ENCODE measurements around the gene POU4F3.

POU4F3 gene

DNA sequence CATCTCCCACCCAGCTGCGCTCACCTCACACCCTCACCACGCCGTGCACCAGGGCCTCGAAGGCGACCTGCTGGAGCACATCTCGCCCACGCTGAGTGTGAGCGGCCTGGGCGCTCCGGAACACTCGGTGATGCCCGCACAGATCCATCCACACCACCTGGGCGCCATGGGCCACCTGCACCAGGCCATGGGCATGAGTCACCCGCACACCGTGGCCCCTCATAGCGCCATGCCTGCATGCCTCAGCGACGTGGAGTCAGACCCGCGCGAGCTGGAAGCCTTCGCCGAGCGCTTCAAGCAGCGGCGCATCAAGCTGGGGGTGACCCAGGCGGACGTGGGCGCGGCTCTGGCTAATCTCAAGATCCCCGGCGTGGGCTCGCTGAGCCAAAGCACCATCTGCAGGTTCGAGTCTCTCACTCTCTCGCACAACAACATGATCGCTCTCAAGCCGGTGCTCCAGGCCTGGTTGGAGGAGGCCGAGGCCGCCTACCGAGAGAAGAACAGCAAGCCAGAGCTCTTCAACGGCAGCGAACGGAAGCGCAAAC lies 1.1 kb downstream of the POU4F3 start:
- DNase-seq: no peak

DNA sequence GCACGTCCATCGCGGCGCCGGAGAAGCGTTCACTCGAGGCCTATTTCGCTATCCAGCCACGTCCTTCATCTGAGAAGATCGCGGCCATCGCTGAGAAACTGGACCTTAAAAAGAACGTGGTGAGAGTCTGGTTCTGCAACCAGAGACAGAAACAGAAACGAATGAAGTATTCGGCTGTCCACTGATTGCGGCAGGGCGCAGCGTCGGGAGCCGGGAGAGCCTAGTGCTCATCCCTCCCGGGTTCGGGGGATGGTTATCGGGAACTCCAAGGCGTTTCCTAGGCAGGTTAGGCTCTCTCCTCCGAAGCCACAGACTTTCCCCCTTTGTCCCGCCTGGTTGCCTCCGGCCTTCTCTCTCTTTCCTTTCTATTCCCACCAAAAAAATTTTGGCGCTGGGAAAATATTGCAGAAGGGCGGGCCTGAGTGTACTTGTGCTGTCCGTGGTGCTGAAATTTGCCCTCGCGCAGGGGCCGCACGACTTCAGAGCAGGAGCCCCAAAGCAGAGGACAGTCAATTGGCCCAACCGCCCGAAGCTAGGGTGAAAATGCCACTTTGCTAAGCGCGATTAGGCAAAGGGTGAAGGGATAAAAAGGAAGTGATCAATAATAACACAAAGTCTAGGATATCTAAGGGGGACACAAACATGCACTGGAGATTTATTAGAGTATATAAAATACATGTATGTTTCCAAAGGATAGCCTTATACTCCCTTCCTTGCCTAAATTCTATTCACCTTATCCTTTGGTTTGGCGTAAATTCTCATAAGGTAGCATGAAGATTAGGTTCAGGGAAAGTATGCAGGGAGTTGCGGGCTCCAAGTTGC lies 1.8 kb downstream of the POU4F3 start:
- DNase-seq: peak in 19 of 51 donors; percentile 0 to 42 (median 8)

DNA sequence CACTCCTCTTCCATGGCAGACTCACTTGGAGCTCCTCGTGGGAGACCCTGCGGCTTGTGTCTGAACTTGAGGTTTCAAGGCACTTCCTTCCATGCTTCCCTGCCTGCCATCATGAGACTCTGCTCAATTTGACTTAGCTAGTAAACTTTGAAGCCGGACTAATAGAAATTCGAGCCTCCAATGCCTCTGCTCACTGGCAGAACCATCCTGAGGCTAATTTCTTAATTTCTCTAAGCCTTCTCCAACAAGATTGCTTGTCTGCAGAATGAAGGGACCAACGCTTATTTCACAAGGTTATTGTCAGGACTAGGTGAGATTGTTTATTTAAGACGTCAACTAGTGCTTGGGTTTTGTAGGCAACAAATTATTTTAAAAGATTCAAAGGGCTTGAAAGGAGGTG lies 3.2 kb downstream of the POU4F3 start:
- no peak for DNase-seq

DNA sequence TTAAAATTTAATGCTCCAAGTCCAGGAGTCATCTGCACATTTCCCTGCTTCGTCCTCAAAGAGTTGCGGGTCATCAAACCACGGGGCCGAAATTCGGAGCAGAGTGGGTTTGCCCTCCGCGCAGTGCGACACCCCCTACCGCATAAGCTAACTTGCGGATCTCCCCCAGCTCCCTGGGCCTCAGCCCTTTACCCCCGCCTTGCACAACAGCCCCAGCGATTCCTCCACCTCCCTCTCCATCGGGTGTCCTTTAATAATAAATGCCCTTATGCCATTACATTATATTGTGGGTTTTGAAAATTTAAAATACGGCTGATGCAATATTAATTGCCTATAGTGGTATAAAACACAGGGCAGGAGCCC lies 3.9 kb downstream of the POU4F3 start:
- no peak for DNase-seq

DNA sequence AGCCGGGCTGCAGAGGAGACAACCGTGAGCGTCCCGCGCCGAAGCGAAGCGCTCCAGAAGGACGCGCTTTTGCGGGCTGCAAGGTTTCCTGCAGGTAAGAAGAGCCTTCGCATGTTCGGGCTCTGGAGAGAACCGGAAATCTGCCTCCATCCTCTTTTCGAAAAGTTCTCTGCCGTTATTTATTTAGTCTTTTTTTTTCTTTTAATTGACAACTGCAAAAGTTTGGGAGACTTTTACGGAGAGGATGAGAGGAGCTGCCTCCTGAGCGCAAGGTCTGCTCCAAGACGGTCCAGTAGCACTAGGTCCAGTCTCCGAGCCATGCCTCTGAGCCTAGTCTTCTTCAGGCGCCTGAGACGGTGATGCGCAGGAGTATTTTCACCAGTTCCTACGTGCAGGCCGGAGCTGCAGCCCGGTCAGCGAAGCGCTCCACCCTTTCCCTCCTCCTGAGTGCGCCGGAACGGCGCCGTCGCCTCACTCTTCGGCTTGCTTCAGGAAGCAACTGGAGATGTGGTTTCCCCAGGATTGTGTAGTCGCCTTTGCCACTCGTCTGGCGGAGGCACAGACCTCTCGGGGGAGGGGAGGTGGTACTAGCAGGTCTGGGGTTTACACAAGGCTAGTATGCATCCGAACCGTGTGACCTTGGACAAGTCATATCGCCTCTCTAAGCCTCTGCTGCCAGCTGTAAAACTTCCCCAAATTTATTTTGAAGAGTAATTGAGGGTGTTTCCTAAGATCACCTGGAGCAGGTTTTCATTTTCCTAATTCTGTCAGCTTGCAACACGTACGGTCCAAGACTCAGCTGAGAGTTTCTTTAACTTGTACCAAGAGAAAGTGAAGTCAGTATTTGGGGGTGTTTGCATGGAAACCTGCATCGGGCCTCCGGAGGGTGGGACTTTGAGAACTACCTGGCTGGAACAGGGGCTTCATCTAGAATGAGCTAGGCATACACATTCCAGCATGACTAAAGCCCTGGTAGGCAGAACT lies 4.5 kb downstream of the POU4F3 start:
- no peak for DNase-seq

DNA sequence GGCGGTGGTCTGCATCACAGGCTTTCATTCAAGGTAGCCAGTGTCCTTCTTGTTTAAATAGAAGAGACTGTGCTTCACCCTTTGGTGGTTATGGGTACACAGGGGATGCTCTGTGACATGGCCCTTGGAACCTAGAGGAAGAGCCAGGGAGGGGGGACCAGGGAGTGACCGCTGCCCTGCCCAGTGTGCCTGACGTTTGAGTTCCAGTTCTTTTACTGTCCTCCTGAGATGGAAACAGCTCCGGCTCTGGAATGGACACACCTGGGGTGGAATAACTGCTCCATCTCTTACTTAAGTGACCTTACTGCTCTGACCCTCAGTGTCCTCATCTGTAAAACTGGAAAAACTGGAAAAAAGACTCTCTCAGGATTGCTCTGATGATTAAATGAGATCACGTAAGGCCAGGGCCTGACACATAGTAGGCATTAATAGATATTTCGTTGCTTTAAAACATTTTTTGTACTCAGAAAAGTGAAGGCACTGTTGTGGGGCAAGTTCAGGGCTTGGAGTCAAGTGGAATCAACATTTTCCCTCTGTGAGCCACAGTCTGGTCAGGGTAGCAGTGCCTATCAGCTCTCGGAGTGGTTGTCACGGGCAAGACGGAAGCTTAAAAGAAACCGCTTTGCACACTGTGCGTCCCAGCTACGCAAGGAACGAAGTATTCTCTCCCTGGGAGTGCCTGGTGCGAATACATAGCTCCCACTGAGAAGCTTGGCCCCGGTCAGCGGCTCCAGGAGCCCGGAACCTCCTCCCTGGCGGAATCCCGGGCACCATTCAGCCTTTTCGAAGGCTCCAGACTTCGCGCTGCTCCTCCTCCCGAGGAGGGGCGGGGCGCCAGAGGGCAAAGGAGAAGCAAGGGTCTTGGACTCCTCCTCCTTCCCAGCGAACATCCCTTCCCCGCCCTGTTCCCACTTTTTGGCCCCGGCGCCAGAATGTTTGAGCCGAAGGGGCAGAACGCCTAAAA lies 5.8 kb downstream of the POU4F3 start:
- no peak for DNase-seq

DNA sequence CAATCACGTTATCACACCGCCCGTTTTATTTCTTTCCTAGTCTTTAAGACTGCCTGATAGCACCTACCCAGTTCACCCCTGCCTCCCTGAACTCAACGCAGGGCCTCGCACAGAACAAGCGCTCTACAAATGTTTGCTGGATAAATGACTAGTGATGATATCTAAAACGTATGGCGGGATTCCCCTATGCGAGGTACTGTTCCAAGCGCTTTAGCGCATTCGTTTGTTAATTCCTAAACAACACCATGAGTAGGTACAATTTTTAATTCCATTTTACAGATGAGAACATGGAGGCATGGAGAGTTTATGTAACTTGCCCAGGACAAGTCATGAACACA lies 6.6 kb downstream of the POU4F3 start:
- no peak for DNase-seq

DNA sequence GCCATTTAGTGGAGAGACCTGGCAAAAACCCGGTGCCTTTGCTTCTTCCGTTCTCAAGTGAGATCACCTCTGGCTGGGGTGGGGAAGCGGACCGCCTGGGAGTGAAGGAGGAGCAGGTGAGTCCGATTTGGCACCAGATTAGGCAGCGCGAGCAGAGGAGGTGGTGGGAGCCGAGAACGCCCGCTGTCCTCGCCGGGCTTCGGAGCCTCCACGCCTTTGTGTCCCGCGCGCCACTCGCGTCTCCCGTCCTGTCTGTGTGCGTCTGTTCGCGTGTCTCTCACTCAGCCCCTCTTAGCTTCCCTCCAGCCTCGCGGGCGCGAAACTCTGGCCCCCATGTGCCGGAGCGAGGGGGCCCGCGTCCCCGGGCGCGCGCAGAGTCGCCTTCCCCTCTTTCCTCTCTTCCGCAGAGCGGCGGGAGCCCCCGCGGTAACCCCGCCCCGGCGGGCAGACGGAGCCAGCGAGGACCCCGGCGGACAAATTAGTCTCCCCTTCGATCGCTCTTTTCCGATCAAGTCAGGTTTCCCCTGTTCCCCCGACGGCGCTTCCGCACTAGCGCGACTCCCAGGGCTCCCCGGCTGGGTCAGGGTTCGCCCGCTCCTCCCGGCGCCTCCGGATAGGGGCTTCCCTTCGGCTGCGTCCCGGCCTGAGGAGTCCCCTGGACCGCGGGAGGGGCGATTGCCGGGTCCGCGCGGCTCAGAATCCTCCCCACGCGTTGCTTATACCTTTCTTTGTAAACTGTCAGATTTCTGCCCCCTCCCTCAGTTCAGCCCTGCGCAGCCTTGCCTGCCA lies 7.1 kb downstream of the POU4F3 start:
- no peak for DNase-seq

DNA sequence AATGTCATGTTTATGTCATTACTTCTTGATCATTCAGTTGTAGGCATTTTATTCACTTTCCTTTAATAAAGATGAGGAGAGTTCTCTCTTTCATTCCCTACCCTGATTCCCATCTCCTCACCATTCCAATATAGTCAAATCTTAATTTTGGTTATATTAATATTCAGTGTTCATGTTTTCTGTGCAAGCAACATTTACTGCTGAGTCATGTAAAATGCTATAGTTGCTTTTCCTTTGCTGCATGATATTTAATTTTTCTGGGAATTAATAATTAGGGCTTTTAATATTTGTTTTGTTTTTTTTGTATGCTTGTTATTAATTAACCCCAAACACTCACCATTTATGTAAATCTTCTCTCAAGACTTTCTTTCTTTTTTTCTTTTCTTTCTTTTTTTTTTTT lies 18.5 kb downstream of the POU4F3 start:
- no peak for DNase-seq

DNA sequence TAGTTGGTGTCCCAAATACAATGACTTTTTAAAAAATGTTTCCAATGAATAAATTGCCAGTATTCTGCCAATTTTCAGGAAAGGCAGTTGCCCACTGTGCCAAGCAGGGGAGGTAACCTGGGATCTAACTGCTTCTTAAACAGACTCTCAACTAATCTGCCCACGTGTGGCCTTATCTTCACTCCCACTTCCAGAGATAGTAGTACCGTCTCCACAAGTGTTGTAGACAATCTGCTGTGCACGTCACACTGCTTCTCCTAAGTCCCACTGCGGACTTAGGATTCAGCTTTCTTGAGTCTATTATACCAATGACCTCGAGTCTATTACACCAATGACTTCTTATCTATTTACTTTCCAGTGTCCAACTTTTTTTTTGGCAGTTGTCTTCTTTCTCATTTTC lies 21.2 kb downstream of the POU4F3 start:
- no peak for DNase-seq

DNA sequence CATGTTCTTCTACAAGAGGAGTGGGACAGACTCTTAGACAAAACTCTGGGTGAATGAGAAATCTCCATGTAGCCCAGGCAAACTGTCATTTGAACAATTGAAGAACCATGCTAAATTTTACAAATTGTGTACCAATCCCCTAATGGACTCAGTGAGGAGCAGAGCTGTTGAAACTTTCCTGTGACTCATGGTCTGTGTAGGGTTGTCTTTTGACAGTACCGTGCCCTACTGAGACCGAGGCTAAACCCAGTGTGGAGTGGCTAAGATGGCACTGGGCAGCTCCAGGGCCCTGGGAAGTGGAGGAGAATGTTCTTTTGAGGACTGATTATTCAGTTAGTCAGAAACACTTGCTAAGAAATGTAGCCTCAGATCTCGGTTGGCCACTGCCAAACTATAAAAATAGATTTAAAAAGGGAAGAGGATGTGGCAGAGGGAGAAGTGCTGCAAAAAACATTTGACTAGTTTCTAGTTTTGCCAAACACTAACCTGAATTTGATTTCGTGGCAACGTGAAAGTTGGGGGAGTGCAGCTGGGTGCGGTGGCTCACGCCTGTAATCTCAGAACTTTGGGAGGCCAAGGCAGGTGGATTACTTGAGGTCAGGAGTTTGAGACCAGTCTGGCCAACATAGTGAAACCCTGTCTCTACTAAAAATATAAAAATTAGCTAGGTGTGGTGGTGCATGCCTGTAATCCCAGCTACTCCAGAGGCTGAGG lies 24.7 kb downstream of the POU4F3 start:
- no peak for DNase-seq

DNA sequence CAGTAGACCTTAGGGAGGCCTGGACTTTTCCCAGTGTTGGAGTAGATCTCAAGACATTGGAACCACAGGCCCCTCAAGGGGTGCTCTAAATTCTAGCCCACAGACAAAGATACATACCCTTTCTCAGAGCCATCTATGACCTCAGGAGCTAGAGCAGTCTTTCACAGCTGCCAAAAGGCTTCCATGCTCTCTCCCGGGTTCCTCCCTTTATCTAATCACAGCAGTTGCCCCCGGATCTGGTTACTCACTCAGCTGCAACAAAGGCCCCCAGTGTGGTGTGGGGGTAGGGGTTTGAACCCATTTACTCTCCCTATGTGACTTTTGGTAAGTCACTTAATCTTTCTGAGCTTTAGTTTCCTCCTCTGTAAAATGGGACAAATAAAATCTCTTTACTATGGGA lies 27.0 kb downstream of the POU4F3 start:
- DNase-seq: no peak

DNA sequence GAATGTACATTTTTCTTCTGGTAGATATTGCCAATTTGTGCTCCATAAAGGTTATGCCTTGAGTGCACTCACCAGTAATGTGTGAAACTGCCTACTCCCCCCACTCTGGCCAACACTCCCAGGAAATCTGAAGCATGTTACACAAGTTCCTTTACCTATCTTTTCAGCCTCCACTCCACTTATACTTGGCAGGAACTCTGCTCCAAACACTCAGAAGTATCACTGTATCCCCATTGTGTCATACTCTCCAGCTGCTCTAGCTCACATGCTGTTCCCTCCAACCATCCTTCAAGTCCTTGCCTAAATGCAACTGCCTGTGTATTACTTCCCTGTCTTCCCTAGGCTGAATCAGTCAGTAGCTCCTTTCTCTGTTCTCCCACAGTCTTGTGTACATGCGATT lies 28.3 kb downstream of the POU4F3 start:
- DNase-seq: no peak

DNA sequence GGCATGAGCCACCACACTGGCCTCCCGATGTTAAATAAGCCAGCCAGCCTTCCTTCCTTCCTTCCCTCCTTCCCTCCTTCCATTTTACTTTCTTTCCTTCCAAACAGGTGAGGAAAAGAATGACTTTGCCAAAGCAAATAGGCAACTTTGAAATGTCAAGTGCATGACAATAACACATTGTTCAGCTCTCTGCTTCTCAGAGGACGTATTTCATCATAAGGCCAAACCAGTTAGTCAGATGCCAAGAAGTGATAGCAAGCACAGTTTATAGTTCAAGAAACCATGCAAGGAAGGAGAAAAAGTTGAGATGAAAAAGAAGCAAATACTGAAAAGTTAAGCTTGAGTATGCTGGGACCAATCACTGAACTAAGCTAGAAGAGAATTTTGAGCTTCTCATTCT lies 29.5 kb downstream of the POU4F3 start:
- no peak for DNase-seq

DNA sequence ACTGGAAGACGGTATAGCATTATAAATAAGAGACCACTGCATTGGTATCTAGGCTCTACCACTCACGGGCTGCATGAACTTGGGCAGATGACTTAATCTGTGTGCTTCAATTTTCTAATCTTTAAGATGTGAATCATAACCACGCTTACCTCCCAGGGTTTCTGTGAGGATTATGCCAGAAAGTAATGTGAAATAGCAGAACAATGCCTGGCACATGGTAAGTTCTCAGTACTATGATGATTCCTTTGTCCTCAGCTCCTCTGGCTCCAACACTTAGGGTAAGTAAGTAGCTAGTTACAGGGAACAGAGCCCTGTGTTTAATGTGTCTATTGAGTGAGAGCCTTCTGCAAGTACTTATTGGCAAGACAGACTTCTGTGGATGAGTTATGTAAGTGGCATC lies 31.1 kb downstream of the POU4F3 start:
- no peak for DNase-seq

DNA sequence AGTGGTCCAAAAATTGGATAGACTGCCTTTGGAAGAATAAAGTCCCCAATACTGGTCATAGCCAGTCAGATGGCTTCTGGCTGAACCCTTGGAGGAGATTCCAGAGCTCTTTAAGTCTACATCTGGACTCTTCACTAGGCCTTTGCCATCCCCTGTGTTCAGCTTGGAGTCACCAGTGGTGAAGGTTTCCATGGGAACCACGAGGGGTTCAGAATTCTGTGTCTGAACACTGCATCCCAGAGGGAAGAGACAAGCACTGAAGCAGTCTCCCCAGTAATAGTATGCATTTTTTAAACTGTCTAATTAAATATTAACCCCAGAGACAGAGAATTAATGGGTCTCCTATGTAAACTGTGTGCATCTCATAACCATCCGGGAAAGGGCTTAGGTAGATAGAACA lies 38.2 kb downstream of the POU4F3 start:
- peak in 4 of 51 donors; percentile 1 to 8 (median 1) for DNase-seq

DNA sequence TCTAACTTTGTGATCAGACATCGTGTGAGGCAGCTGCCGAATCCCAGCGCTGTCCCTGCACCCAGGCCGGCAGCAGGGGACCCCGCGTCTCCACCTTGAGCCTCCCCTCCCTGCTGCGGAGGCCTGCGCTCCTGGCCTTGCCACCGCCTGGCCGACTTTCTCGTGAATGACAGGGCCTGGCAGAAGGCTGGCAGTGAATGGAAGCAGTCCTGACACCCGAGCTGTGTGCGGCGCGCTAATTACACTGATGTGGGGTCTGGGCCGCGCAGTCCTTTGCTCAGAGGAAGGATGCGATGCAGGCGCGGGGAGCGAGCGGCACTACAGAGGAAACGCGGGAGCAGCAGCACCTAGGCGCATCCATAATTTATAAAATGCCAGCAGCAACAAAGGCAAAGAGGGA lies 40.3 kb downstream of the POU4F3 start:
- DNase-seq: no peak

DNA sequence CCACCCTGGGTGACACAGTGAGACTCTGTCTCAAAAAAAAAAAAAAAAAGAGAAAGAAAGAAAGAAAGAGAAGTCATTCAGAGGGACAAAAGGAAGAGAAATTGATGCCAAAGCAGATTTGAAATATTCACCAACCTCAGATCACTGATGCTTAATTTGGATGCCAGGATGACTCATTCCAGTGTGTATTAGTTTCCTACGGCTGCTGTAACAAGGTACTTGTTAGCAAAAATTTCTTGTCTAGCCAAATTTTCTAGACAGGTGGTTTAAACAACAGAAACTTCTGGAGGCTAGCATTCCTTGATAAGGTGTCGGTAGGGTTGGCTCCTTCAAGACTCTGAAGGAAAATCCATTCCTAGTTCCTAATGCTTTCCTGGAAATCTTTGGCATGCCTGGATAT lies 42.1 kb downstream of the POU4F3 start:
- DNase-seq: no peak

DNA sequence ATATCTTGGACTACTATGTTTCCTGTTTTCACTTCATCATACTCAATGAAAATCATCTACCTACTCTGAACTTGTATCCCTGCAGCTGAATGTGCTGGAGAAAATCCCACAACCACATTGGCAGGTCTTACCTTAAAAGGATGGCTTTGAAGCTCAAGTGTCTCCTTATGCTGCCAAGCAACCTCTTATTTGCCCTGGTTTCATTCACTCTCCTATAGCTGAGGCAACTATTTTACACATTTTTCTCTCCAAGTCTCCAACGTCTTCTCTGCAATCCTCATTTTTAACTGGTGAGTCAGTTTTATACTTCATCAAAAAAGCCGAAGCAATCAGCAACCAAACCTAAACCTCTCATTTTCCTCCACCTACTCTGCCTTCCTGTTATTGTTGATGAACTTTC lies 49.7 kb downstream of the POU4F3 start:
- DNase-seq: no peak

DNA sequence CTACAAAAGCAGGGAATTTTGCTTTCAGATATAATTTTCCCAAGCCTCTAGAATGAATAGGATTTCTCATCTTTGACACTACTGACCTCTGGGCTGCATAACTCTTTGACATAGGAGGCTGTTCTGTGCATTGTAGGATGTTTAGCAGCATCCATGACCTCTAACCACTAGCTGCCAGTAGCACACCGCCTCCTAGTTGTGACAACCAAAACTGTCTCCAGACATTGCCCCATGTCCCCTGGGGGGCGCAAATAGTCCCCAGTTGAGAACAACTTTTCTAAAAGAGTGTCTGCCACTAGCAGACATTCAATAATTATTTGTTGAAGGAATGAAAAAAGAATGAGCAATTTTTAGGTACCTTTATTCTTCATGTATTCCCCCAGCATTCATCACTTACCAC lies 51.8 kb downstream of the POU4F3 start:
- DNase-seq: no peak

All from hypothalamus (tissue), 51 donors.